NCI-H526 treated with DMSO at 0.1 percent for 48 hours (cell line): ENCODE results near the gene INO80.
A peak's percentile ranks its signal among the peaks of the same experiment; 100 is the strongest.
"Not testable (repeated sequence)": the region's sequence is repeated elsewhere in the genome, so short reads cannot be mapped to it uniquely, and the experiment has no call there.

Experiments
- DNase-seq: peaks from one replicate; lab custom pipeline; 2025; lab: John Stamatoyannopoulos, UW

The INO80 gene

GRCh38 chr15:41116116-41116961 is at the start of gene INO80:
Gene INO80 (minus strand): TSS chr15:41116280. CDS start chr15:41096310, 19,970 bp downstream.
- DNase-seq = peak; percentile 93

- no peak for DNase-seq
Measured at GRCh38 chr15:41161736-41162135, 45.7 kb upstream of the INO80 start.

GRCh38 chr15:41161336-41161735 is 45.3 kb upstream of the INO80 start:
- no peak for DNase-seq

GRCh38 chr15:41160639-41161315 is 44.7 kb upstream of the INO80 start:
- no peak for DNase-seq

- no peak for DNase-seq
Measured at GRCh38 chr15:41154412-41154811, 38.3 kb upstream of the INO80 start.

GRCh38 chr15:41153733-41154132 is 37.7 kb upstream of the INO80 start:
- DNase-seq = no peak

GRCh38 chr15:41151451-41152005 is 35.4 kb upstream of the INO80 start:
- no peak for DNase-seq

GRCh38 chr15:41150279-41150678 is 34.2 kb upstream of the INO80 start:
- DNase-seq = no peak

- no peak for DNase-seq
Measured at GRCh38 chr15:41148065-41148464, 32.0 kb upstream of the INO80 start.

- DNase-seq = no peak
Measured at GRCh38 chr15:41139619-41140018, 23.5 kb upstream of the INO80 start.

GRCh38 chr15:41139112-41139511 is 23.0 kb upstream of the INO80 start:
- DNase-seq = not testable (repeated sequence)

GRCh38 chr15:41135580-41135979 is 19.5 kb upstream of the INO80 start:
- DNase-seq = not testable (repeated sequence)

- DNase-seq = no peak
Measured at GRCh38 chr15:41133454-41133853, 17.4 kb upstream of the INO80 start.

- DNase-seq = not testable (repeated sequence)
Measured at GRCh38 chr15:41132094-41132493, 16.0 kb upstream of the INO80 start.

- DNase-seq = no peak
Measured at GRCh38 chr15:41128174-41128902, 12.3 kb upstream of the INO80 start.

- DNase-seq = no peak
Measured at GRCh38 chr15:41125931-41126642, 10.0 kb upstream of the INO80 start.

GRCh38 chr15:41125063-41125669 is 9.1 kb upstream of the INO80 start:
- DNase-seq = no peak

GRCh38 chr15:41124058-41124457 is 8.0 kb upstream of the INO80 start:
- no peak for DNase-seq

GRCh38 chr15:41122849-41123248 is 6.8 kb upstream of the INO80 start:
- no peak for DNase-seq

- no peak for DNase-seq
Measured at GRCh38 chr15:41121951-41122350, 5.9 kb upstream of the INO80 start.

- no peak for DNase-seq
Measured at GRCh38 chr15:41116962-41117252, 827 bp upstream of the INO80 start.
